ENCODE results near the gene EPM2A.
A peak's percentile ranks its signal among the peaks of the same experiment; 100 is the strongest.

Gene EPM2A

GRCh38 chr6:145670311-145670710 lies 65.0 kb downstream of the EPM2A start:
- no peak for DNase-seq (ENCODE audit: low spot score)

GRCh38 chr6:145669627-145670034 lies 65.7 kb downstream of the EPM2A start:
- peak; percentile 86 for DNase-seq (ENCODE audit: low spot score)

GRCh38 chr6:145668844-145669243 lies 66.5 kb downstream of the EPM2A start:
- DNase-seq (ENCODE audit: low spot score), result no peak

GRCh38 chr6:145660676-145661075 lies 74.6 kb downstream of the EPM2A start:
- no peak for DNase-seq (ENCODE audit: low spot score)

GRCh38 chr6:145656128-145656527 lies 79.2 kb downstream of the EPM2A start:
- DNase-seq (ENCODE audit: low spot score), result no peak

- DNase-seq (ENCODE audit: low spot score), result no peak
Measured at GRCh38 chr6:145652572-145652971, 82.7 kb downstream of the EPM2A start.

GRCh38 chr6:145651988-145652387 lies 83.3 kb downstream of the EPM2A start:
- DNase-seq (ENCODE audit: low spot score), result no peak

GRCh38 chr6:145648149-145648548 lies 87.2 kb downstream of the EPM2A start:
- DNase-seq (ENCODE audit: low spot score), result no peak

- DNase-seq (ENCODE audit: low spot score), result no peak
Measured at GRCh38 chr6:145647602-145648001, 87.7 kb downstream of the EPM2A start.

- DNase-seq (ENCODE audit: low spot score), result no peak
Measured at GRCh38 chr6:145643760-145644159, 91.6 kb downstream of the EPM2A start.

- DNase-seq (ENCODE audit: low spot score), result peak; percentile 73
Measured at GRCh38 chr6:145633981-145634627, 101.2 kb downstream of the EPM2A start.

GRCh38 chr6:145632971-145633370 lies 102.3 kb downstream of the EPM2A start:
- DNase-seq (ENCODE audit: low spot score), result no peak

GRCh38 chr6:145631374-145631773 lies 103.9 kb downstream of the EPM2A start:
- DNase-seq (ENCODE audit: low spot score), result no peak

- DNase-seq (ENCODE audit: low spot score), result no peak
Measured at GRCh38 chr6:145630598-145630997, 104.7 kb downstream of the EPM2A start.

- no peak for DNase-seq (ENCODE audit: low spot score)
Measured at GRCh38 chr6:145629478-145629877, 105.8 kb downstream of the EPM2A start.

GRCh38 chr6:145627451-145627850 lies 107.9 kb downstream of the EPM2A start:
- no peak for DNase-seq (ENCODE audit: low spot score)

- DNase-seq (ENCODE audit: low spot score), result no peak
Measured at GRCh38 chr6:145626857-145627256, 108.5 kb downstream of the EPM2A start.

- DNase-seq (ENCODE audit: low spot score), result no peak
Measured at GRCh38 chr6:145623231-145623630, 112.1 kb downstream of the EPM2A start.

GRCh38 chr6:145621776-145622175 lies 113.5 kb downstream of the EPM2A start:
- DNase-seq (ENCODE audit: low spot score), result no peak

GRCh38 chr6:145620088-145620487 lies 115.2 kb downstream of the EPM2A start:
- no peak for DNase-seq (ENCODE audit: low spot score)

GRCh38 chr6:145609521-145609920 lies 125.8 kb downstream of the EPM2A start:
- DNase-seq (ENCODE audit: low spot score), result no peak

GRCh38 chr6:145608850-145609249 lies 126.5 kb downstream of the EPM2A start:
- no peak for DNase-seq (ENCODE audit: low spot score)

GRCh38 chr6:145603991-145604390 lies 131.3 kb downstream of the EPM2A start:
- no peak for DNase-seq (ENCODE audit: low spot score)

GRCh38 chr6:145603424-145603833 lies 131.9 kb downstream of the EPM2A start:
- no peak for DNase-seq (ENCODE audit: low spot score)
